Ovary (tissue), 9 donors: ENCODE results near the gene TMEM134. TPM values are rescaled to one million over a fixed set of nuclear protein-coding genes. Genes with fewer than 3 reads are reported as not detected.

Source experiments
- DNase-seq, 5 donors: peaks; one replicate each; pipeline ENCODE4 v3.0.0-alpha.2; 2019 to 2020
- H3K27ac ChIP-seq, 2 donors: fragments of 200-600 bp; one replicate each; pipeline versions ENCODE4 v1.5.1 to v1.8.0; 2019 to 2022
- H3K27me3 ChIP-seq: fragments of 200-600 bp; one replicate; pipeline ENCODE4 v1.8.0; 2022
- H3K36me3 ChIP-seq: fragments of 200-600 bp; sonication (generic); one replicate; pipeline ENCODE4 v1.5.1; 2019
- H3K4me1 ChIP-seq: one replicate; pipeline ENCODE4 v1.8.1; 2013; ENCODE audit warnings: mild to moderate bottlenecking, moderate library complexity; ENCODE audit not compliant: insufficient read depth
- H3K4me3 ChIP-seq: fragments of 200-600 bp; sonication (generic); one replicate; pipeline ENCODE4 v1.5.1; 2017
- H3K9me3 ChIP-seq, 2 donors: fragments of 200-600 bp in 1 of 2; sonication (generic) in 1 of 2; one replicate each; pipeline versions ENCODE4 v1.5.1 to v1.8.1; 2013 to 2019; ENCODE audit warnings: mild to moderate bottlenecking in 1 of 2, moderate library complexity in 1 of 2
- CTCF ChIP-seq, 3 donors: fragments of 450-650 bp in 2 of 3; fragments of 200-600 bp in 1 of 3; IDR thresholded peaks; one replicate each; pipeline versions ENCODE4 v1.5.1 to v1.8.0; 2016 to 2022; ENCODE audit warnings: antibody characterized with exemption in 3 of 3, mild to moderate bottlenecking in 1 of 3
- EP300 ChIP-seq: sonication (generic); formaldehyde crosslinking; IDR thresholded peaks from one replicate; pipeline ENCODE4 v1.6.1; 2017; ENCODE audit warnings: antibody characterized with exemption
- POLR2A ChIP-seq: fragments of 450-650 bp; IDR thresholded peaks from one replicate; pipeline ENCODE4 v1.6.1; 2017; ENCODE audit warnings: antibody characterized with exemption, mild to moderate bottlenecking, moderate library complexity
- WGBS, 3 donors: extraction: QIAGEN DNeasy Blood & Tissue Kit in 1 of 3; methylation state at CpG; one replicate each; pipeline versions ENCODE4 v1.1.5 to v1.1.7; 2013 to 2017; 5-methylcytosine and 5-hydroxymethylcytosine counted together
- intact Hi-C, 4 donors: fragments of 100-400 bp; cut with DNase I; formaldehyde crosslinking; loops; one replicate each; pipeline versions ENCODE4 v1.11.0 to v1.15.1; 2022 to 2023
- polyA plus RNA-seq, 2 donors: library from polyadenylated mRNA; stranded (reverse); fragments of 200-250 nt in 1 of 2; fragments of 350-450 nt in 1 of 2; fragmentation: Illumina TruSeq in 1 of 2; extraction: RNeasy Lipid Tissue Mini Kit (QIAGEN cat#74804) in 1 of 2; gene quantifications; one replicate each; pipeline ENCODE4 v1.2.3, GENCODE V29; 2013 to 2014
- total RNA-seq, 7 donors: library from RNA; depleted of rRNA in 2 of 7; stranded (reverse); fragments of >200 nt in 2 of 7; fragmentation: NEBNext Ultra II Directional in 3 of 7; extraction: Animal tissue kit (Norgen Biotek cat#: 25700) in 3 of 7; gene quantifications; one replicate each; pipeline versions ENCODE4 v1.1.0 to v1.2.4, GENCODE V29; 2016 to 2023
- donor health status: DM: no; HTN: no; CAD: no; lungs with moderate emphysema.
- donor health status: DM: no; HTN: no; CAD: no.
- donor health status: Bipolar disorder and iron deficiency.
- donor health status: DM: yes; HTN: yes; CAD: no.
- donor health status: DM: no; HTN: no; CAD: no.
- donor health status: DM: yes; HTN: yes; CAD: no.

Gene TMEM134
- total and polyA plus RNA-seq, 9 donors, result 2.7 to 69.8 (median 44.3) TPM

- no peaks in the 10 kb centered on the region for H3K9me3 ChIP-seq
- H3K27ac ChIP-seq, result no peak within 1 kb of the TSS
- DNase-seq, result no peak
- intact Hi-C loops, result no loop called here
- no peaks in the 10 kb centered on the region for H3K4me1 ChIP-seq
- WGBS, 3 donors, result 80 to 88% (median 80%) methylated on average over 27 to 33 of the region's 33 CpGs
- no peak for TF ChIP-seq POLR2A
- TF ChIP-seq EP300, result no peak
- TF ChIP-seq CTCF (IDR thresholded peaks at IDR 0.05), result no peak
- no peaks in the 10 kb centered on the region for H3K27me3 ChIP-seq
- no peak within 1 kb of the TSS for H3K4me3 ChIP-seq
- H3K36me3 ChIP-seq, result no peaks in the 10 kb centered on the region
Observed at GRCh38 chr11:67452141-67452952, 16.7 kb downstream of the TMEM134 start, which contains the start of gene GPR152. TSS of gene GPR152 (minus strand) at chr11:67452729. CDS start at chr11:67452724, 5 bp downstream.

- no peak for DNase-seq
- Histone ChIP-seq H3K27ac (no peak overlapping the region), H3K27me3 (no peaks in the 10 kb centered on the region), H3K4me3 (no peak overlapping the region), H3K36me3 (no peaks in the 10 kb centered on the region), H3K4me1 (no peaks in the 10 kb centered on the region), H3K9me3 (no peaks in the 10 kb centered on the region)
- intact Hi-C loops, result no loop called here
- 91 to 95% (median 92%) methylated on average over 14 of the region's 14 CpGs for WGBS, 3 donors
- TF ChIP-seq EP300, result no peak
Observed at GRCh38 chr11:67451658-67451976, 17.4 kb downstream of the TMEM134 start.

- WGBS, 3 donors, result 83 to 88% (median 85%) methylated on average over 25 of the region's 25 CpGs
- TF ChIP-seq CTCF (IDR thresholded peaks at IDR 0.05) (no peak), POLR2A (no peak), EP300 (no peak)
Observed at GRCh38 chr11:67450796-67451657, 18.0 kb downstream of the TMEM134 start.

GRCh38 chr11:67449116-67449844, 19.8 kb downstream of the TMEM134 start:
- H3K9me3 ChIP-seq, result no peaks in the 10 kb centered on the region

More at GRCh38 chr11:67450796-67451657, 18.0 kb downstream of the TMEM134 start:
- Histone ChIP-seq H3K4me1 (no peaks in the 10 kb centered on the region), H3K36me3 (no peaks in the 10 kb centered on the region), H3K27ac (no peak overlapping the region), H3K4me3 (no peak overlapping the region), H3K9me3 (no peaks in the 10 kb centered on the region), H3K27me3 (no peaks in the 10 kb centered on the region)
- intact Hi-C loops, result no loop called here
- DNase-seq, result no peak

More at GRCh38 chr11:67449116-67449844, 19.8 kb downstream of the TMEM134 start:
- no peaks in the 10 kb centered on the region for H3K4me1 ChIP-seq
- TF ChIP-seq CTCF (IDR thresholded peaks at IDR 0.05), result no peak
- TF ChIP-seq POLR2A, result no peak
- TF ChIP-seq EP300, result no peak
- no peaks in the 10 kb centered on the region for H3K36me3 ChIP-seq
- no peaks in the 10 kb centered on the region for H3K27me3 ChIP-seq
- no peak overlapping the region for H3K27ac ChIP-seq
- WGBS, 3 donors, result 72 to 80% (median 76%) methylated on average over 9 of the region's 9 CpGs
- H3K4me3 ChIP-seq, result no peak overlapping the region
- intact Hi-C loops, result loop anchor here in 1 of 4 donors (10.0 kb wide), 1 partner anchor 56 kb away; the partner anchor contains the start of genes CDK2AP2 and PITPNM1
- DNase-seq, result no peak
